ENCODE measurements around the gene TSGA10IP. TPM values are rescaled to one million over a fixed set of nuclear protein-coding genes. Genes with fewer than 3 reads are reported as not detected.

Gene TSGA10IP
- total RNA-seq, 1 donor from 2014 or later = not detected

GRCh38 chr11:66003291-66003690 lies 58.0 kb downstream of the TSGA10IP start:
- no peak for DNase-seq (ENCODE audit: low spot score)

DNA sequence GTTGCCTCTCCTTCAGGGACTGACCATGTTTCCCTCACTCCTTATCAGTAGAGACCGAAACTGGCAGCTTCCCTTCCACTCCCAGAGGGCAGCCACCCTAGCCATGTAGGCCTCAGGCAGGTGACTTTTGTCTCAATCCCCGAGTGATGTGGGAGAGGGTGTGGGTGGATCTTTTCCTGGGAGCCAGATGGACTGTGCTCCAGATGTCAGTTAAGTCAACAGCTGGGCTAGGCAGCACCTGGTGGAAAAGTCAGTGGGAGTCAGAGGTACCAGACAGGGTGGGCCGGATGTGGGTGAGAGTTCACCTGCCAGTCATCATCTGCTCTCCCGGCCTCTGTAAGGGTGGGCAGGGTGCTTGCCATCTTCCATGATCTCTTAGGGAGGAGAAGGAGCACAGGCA lies 58.9 kb downstream of the TSGA10IP start:
- DNase-seq (ENCODE audit: low spot score) = no peak

GRCh38 chr11:66006134-66006890 lies 61.0 kb downstream of the TSGA10IP start:
- no peak for DNase-seq (ENCODE audit: low spot score)

DNA sequence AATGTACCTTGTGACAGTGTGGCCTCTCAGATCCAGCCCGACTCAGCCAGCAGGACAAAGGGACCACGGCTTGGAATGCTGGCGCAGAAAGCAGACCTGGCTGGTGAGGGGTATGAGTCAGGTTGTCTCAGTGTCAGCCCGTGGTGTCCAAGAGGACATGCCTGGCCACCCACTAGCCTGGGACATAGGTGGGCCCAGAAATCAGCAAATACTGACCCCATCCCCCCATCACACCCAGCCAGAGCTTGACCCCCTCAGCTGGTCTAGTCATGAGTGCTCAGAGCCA lies 61.6 kb downstream of the TSGA10IP start:
- no peak for DNase-seq (ENCODE audit: low spot score)

GRCh38 chr11:66007201-66007634 lies 61.9 kb downstream of the TSGA10IP start:
- DNase-seq (ENCODE audit: low spot score) = no peak

- DNase-seq (ENCODE audit: low spot score) = no peak
Observed at GRCh38 chr11:66008095-66008467, 62.8 kb downstream of the TSGA10IP start.

DNA sequence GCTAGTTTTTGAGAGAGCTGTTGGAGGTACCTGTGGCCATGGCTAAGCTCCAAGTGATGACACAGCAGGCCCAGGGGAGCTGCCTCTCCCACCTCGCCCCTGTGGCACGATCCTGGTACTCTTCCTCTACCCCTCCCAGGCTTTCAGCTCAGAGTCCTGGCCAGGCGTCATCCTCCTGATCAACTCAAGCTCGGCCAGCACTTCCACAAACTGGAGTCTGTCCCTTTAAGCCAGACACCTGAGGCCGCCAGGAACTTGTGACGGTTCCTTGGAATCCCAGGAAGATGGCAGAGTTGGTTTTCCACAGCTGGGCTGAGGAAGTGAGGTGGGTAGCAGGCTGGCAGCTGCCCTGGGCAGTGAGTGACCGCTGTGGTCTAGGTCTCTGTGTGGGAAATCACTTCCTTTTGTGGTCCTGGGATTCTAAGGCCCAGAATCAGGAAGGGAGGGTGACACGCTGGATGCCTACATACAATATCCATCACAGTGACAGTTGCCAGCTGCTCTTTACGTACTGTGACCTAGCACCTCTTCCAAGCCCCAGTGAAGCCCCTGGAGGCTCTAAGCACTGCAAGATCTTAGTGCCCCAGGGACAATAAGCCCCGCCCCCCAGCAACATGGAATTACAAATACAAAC lies 63.3 kb downstream of the TSGA10IP start:
- no peak for DNase-seq (ENCODE audit: low spot score)

Other genes starting within 250 kb of the TSGA10IP start
- gene KAT5, start 233.2 kb upstream of the TSGA10IP start, total RNA-seq = 49.9 TPM
- gene RNASEH2C, start 224.7 kb upstream of the TSGA10IP start, total RNA-seq = 71.8 TPM
- gene AP5B1, start 164.5 kb upstream of the TSGA10IP start, total RNA-seq = 51.8 TPM
- gene OVOL1, start 158.4 kb upstream of the TSGA10IP start, total RNA-seq = not detected
- gene SNX32, start 111.5 kb upstream of the TSGA10IP start, total RNA-seq = not detected
- 818 TPM for gene CFL1, start 87.3 kb upstream of the TSGA10IP start, total RNA-seq
- gene MUS81, start 85.0 kb upstream of the TSGA10IP start, total RNA-seq = 38.0 TPM
- 87.7 TPM for gene EFEMP2, start 72.7 kb upstream of the TSGA10IP start, total RNA-seq
- gene CTSW, start 65.6 kb upstream of the TSGA10IP start, total RNA-seq = 1.3 TPM
- 46.5 TPM for gene FIBP, start 57.0 kb upstream of the TSGA10IP start, total RNA-seq
- 26.0 TPM for gene CCDC85B, start 54.8 kb upstream of the TSGA10IP start, total RNA-seq
- 58.3 TPM for gene FOSL1, start 45.1 kb upstream of the TSGA10IP start, total RNA-seq
- 33.4 TPM for gene C11orf68, start 26.4 kb upstream of the TSGA10IP start, total RNA-seq
- 87.0 TPM for gene DRAP1, start 26.1 kb upstream of the TSGA10IP start, total RNA-seq
- 47.9 TPM for gene SART1, start 16.3 kb downstream of the TSGA10IP start, total RNA-seq
- 31.7 TPM for gene EIF1AD, start 56.7 kb downstream of the TSGA10IP start, total RNA-seq
- gene BANF1, start 57.0 kb downstream of the TSGA10IP start, total RNA-seq = 121 TPM
- gene CST6, start 66.5 kb downstream of the TSGA10IP start, total RNA-seq = not detected
- 0.51 TPM for gene CATSPER1, start 81.0 kb downstream of the TSGA10IP start, total RNA-seq
- gene GAL3ST3, start 103.7 kb downstream of the TSGA10IP start, total RNA-seq = not detected
- gene SF3B2, start 106.9 kb downstream of the TSGA10IP start, total RNA-seq = 164 TPM
- gene PACS1, start 124.8 kb downstream of the TSGA10IP start, total RNA-seq = 64.9 TPM